DND-41 (cell line): ENCODE results near the gene SLC24A4.

Experiments
- ATAC-seq: fragments of 200-7000 bp; cut with Tn5 transposase; 3 replicates; pipeline ENCODE4 v1.9.1; 2021; ENCODE audit warnings: low read depth; ENCODE audit not compliant: insufficient read depth
- DNase-seq: peaks from one replicate; pipeline ENCODE4 v3.0.0-alpha.2; 2020
- H2AFZ ChIP-seq: 2 replicates; pipeline ENCODE4 v1.6.0; 2012; ENCODE audit warnings: low read depth, low read length
- H3K27ac ChIP-seq: 2 replicates; pipeline ENCODE4 v1.5.1; 2012; ENCODE audit warnings: low read length, inconsistent platforms
- H3K27me3 ChIP-seq: fragments of 200-600 bp; sonication (generic); 2 replicates; pipeline ENCODE4 v1.6.0; 2012; ENCODE audit warnings: low read length, mild to moderate bottlenecking, inconsistent platforms; ENCODE audit not compliant: insufficient read depth, poor library complexity
- H3K36me3 ChIP-seq: 2 replicates; pipeline ENCODE4 v1.5.1; 2012; ENCODE audit warnings: low read length, inconsistent platforms; ENCODE audit not compliant: insufficient read depth
- H3K4me1 ChIP-seq: 2 replicates; pipeline ENCODE4 v1.5.1; 2012; ENCODE audit warnings: mild to moderate bottlenecking, low read length; ENCODE audit not compliant: insufficient read depth
- H3K4me2 ChIP-seq: 2 replicates; pipeline ENCODE4 v1.6.0; 2012; ENCODE audit warnings: mild to moderate bottlenecking, moderate library complexity, low read length, inconsistent platforms; ENCODE audit not compliant: insufficient read depth
- H3K4me3 ChIP-seq, 2 experiments: fragments of 200-600 bp in 1 of 2; shearing (Covaris generic) in 1 of 2; 2 replicates each; pipeline ENCODE4 v1.5.1; 2012 to 2016; ENCODE audit warnings: inconsistent platforms in 2 of 2, low read length in 2 of 2, mild to moderate bottlenecking in 2 of 2, low read depth in 1 of 2, moderate library complexity in 1 of 2
- H3K79me2 ChIP-seq: 2 replicates; pipeline ENCODE4 v1.6.0; 2012; ENCODE audit warnings: low read length, inconsistent platforms; ENCODE audit not compliant: insufficient read depth
- H3K9ac ChIP-seq: 2 replicates; pipeline ENCODE4 v1.6.0; 2012; ENCODE audit warnings: low read depth, mild to moderate bottlenecking, inconsistent platforms, low read length, moderate library complexity
- H3K9me3 ChIP-seq: 2 replicates; pipeline ENCODE4 v1.5.1; 2012; ENCODE audit warnings: low read length, moderate library complexity, mild to moderate bottlenecking, inconsistent platforms; ENCODE audit not compliant: insufficient read depth, severe bottlenecking
- H4K20me1 ChIP-seq: 2 replicates; pipeline ENCODE4 v1.6.0; 2012; ENCODE audit warnings: low read length; ENCODE audit not compliant: insufficient read depth
- EZH2 ChIP-seq: IDR thresholded peaks from 3 replicates; pipeline ENCODE4 v1.6.1; 2012; ENCODE audit warnings: borderline replicate concordance, low read depth, mild to moderate bottlenecking, moderate library complexity, low read length, inconsistent platforms; ENCODE audit not compliant: severe bottlenecking
- TF ChIP-seq, protein P1 (sequence below): IDR thresholded peaks from 2 replicates; pipeline ENCODE4 v1.5.1; 2012; ENCODE audit warnings: borderline replicate concordance, low read length, moderate library complexity, mild to moderate bottlenecking; ENCODE audit not compliant: poor library complexity, severe bottlenecking; ENCODE audit errors: extremely low read depth

SLC24A4 gene

DNA sequence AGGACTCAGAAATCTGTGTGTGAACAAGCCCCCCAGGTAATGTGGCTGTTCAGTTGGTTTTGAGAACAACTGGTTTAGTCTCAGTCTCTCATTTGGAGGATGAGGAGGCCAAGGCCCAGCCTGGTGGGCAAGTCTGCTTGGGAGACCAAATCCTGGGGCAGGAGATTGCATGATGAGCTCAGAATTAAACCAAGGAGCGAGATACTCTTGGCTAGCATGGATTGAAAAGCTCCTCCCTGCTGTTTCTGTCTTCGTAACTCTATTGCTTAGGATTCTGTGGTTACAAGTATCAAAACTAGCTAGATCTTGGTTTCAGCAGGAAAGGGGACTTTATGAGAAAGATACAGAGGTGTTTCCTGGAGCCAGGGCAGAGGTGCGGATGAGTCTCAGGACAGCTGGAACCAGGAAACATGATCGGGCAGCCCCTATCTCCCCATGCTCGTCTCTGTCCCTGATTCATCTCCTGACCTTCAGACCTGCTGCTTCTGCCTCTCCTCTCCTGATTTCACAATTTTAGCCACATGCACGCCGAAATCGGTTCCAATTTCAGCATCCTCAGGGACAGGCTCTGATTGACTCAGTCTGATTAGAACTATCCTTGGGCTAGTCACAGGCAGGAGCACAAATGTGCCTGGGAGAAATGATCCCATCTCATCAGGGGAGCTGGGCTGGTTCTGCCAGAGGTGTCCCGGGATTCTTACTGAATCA is 150.4 kb downstream of the SLC24A4 start:
- TF ChIP-seq, protein P1, sequence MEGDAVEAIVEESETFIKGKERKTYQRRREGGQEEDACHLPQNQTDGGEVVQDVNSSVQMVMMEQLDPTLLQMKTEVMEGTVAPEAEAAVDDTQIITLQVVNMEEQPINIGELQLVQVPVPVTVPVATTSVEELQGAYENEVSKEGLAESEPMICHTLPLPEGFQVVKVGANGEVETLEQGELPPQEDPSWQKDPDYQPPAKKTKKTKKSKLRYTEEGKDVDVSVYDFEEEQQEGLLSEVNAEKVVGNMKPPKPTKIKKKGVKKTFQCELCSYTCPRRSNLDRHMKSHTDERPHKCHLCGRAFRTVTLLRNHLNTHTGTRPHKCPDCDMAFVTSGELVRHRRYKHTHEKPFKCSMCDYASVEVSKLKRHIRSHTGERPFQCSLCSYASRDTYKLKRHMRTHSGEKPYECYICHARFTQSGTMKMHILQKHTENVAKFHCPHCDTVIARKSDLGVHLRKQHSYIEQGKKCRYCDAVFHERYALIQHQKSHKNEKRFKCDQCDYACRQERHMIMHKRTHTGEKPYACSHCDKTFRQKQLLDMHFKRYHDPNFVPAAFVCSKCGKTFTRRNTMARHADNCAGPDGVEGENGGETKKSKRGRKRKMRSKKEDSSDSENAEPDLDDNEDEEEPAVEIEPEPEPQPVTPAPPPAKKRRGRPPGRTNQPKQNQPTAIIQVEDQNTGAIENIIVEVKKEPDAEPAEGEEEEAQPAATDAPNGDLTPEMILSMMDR: no peak
- TF ChIP-seq EZH2: no peak

DNA sequence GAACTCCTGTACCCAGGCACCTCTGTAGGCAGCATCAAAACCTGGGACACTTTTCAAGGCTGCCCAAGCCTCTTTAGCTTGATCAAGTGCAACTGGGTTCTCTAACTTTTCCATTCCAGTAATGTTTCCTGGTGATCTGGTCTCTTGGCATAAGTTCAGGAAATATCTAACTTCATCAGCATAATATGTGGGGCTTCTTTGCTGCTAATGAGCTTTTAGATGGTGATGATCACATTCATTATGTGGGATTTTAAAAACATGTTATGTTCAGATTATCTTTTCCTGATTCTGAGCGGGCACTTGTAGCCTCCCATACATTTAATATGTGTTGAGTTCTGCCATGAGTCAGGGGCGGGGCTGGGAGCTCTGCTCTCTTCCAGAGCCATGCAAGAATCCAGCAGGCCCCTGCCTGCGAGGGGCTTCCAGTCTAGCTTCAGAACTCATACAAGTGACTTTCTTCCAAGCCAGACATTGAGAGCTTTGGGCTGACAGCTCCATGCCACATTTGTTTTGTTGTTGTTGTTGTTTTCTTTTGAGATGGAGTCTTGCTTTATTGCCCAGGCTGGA is 151.1 kb downstream of the SLC24A4 start:
- Histone ChIP-seq H3K9me3 (no peaks in the 10 kb centered on the region), H4K20me1 (no peaks in the 10 kb centered on the region), H3K4me3 (no peak overlapping the region), H3K36me3 (no peaks in the 10 kb centered on the region), H3K27ac (no peak overlapping the region), H3K27me3 (peaks cover 2% of the 10 kb centered on the region), H3K4me1 (no peaks in the 10 kb centered on the region), H3K9ac (no peak overlapping the region), H2AFZ (no peak overlapping the region), H3K4me2 (no peak overlapping the region), H3K79me2 (no peaks in the 10 kb centered on the region)
- DNase-seq (no peak), ATAC-seq (no peak)
- TF ChIP-seq, protein P1: no peak
- TF ChIP-seq EZH2: no peak

More for the DNA sequence above, 150.4 kb downstream of the SLC24A4 start:
- DNase-seq: no peak
- no peaks in the 10 kb centered on the region for H3K4me1 ChIP-seq
- H3K79me2 ChIP-seq: no peaks in the 10 kb centered on the region
- H3K4me3 ChIP-seq: no peak overlapping the region
- H3K9me3 ChIP-seq: no peaks in the 10 kb centered on the region
- H2AFZ ChIP-seq: no peak overlapping the region
- no peak overlapping the region for H3K4me2 ChIP-seq
- peaks cover 2% of the 10 kb centered on the region for H3K27me3 ChIP-seq
- H3K9ac ChIP-seq: no peak overlapping the region
- H3K27ac ChIP-seq: no peak overlapping the region
- ATAC-seq: no peak
- no peaks in the 10 kb centered on the region for H3K36me3 ChIP-seq
- H4K20me1 ChIP-seq: no peaks in the 10 kb centered on the region

DNA sequence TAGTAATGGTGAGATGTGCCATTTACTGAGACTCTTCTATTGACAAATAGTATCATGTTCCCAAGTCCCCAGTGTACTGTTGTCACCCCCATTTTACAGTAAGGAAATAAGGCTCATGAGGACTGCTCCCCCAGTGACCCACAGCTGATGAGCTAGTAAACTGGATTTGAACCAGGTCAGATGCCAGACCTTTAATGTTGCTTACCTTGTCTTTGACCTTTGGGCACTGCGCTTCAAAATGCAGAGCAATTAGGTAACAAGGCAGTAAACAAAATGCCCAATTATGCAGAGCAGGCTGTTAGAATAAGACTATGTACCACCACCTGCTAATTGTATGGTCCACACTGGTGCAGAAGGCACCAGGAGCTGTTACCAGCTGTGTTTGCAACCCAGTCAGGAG is 152.1 kb downstream of the SLC24A4 start:
- peaks cover 2% of the 10 kb centered on the region for H3K27me3 ChIP-seq

More for the DNA sequence above, 152.1 kb downstream of the SLC24A4 start:
- H3K36me3 ChIP-seq: no peaks in the 10 kb centered on the region
- H2AFZ ChIP-seq: no peak overlapping the region
- TF ChIP-seq, protein P1: no peak
- TF ChIP-seq EZH2: no peak
- H3K4me1 ChIP-seq: no peaks in the 10 kb centered on the region
- no peaks in the 10 kb centered on the region for H4K20me1 ChIP-seq
- ATAC-seq: no peak
- no peak overlapping the region for H3K4me3 ChIP-seq
- no peaks in the 10 kb centered on the region for H3K9me3 ChIP-seq
- no peak overlapping the region for H3K27ac ChIP-seq
- H3K79me2 ChIP-seq: no peaks in the 10 kb centered on the region
- no peak overlapping the region for H3K4me2 ChIP-seq
- DNase-seq: no peak
- no peak overlapping the region for H3K9ac ChIP-seq
